Heart left ventricle (tissue), 13 donors: Measurements from ENCODE around the gene GUCY2C.

ENCODE experiments used
- CTCF ChIP-seq, 12 donors: fragments of 200-600 bp; sonication (generic) in 4 of 12; IDR thresholded peaks; one replicate each; pipeline versions ENCODE4 v1.5.0 to v1.8.0; 2018 to 2022; ENCODE audit warnings: antibody characterized with exemption in 12 of 12, mild to moderate bottlenecking in 5 of 12
- POLR2A ChIP-seq, 2 donors: fragments of 450-650 bp; IDR thresholded peaks; one replicate each; pipeline ENCODE4 v1.6.1; 2017; ENCODE audit warnings: antibody characterized with exemption in 2 of 2, mild to moderate bottlenecking in 2 of 2, moderate library complexity in 2 of 2
- donor health status: ischemic (EF 13 %, LVEDD 7.1; RV severe dilation, severe dysfunction).
- donor health status: DM: no; HTN: yes; CAD: no.
- donor health status: DM: no; HTN: no; CAD: no.
- donor health status: ischemic (EF 25% LVEDD 6.9; RV normal size, moderate dysfunction).
- donor health status: ischemic (EF 25% LVEDD 5.7; RV mildly dilated, moderate dysfunction).
- donor health status: ischemic (EF 35%, LVEDD 5.7; RV mildly dilated, moderate dysfunction).
- donor health status: nonischemic (EF 11% LVEDD 7.7; RV severe dilation, severe dysfunction).
- donor health status: DM: yes; HTN: yes; CAD: no.
- donor health status: PGD.
- donor health status: ischemic (EF 29% LVEDD 5.4; RV normal size, mild dysfunction).
- donor health status: nonischemic (EF 23%, LVEDD 6.1; RV moderate dilation, normal function).

DNA sequence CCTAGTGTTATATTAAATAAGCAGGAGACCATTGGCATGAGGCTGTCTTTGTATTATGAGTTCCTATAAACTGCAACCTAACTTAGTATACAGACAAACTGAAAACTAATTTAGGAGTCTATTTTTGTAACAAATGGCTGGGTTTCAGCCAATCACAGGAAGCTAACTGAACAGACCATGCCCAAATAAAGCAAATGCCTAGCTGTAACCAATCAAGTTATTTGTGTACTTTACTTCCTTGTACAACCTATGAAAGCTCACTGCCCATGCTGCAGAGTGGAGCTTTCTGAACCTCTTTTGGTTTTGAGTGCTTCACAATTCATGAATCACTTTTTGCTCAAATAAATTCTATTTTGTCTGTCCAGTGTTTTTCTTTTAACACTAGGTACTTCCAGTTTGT, 41.6 kb downstream of the GUCY2C start:
- TF ChIP-seq POLR2A (IDR thresholded peaks at IDR 0.05), result no peak
- TF ChIP-seq CTCF (IDR thresholded peaks at IDR 0.05), result no peak
